GM21723 (cell line): Measurements from ENCODE around the gene WAS.
A peak's percentile ranks its signal among the peaks of the same experiment; 100 is the strongest.
"Not testable (repeated sequence)": the region's sequence is repeated elsewhere in the genome, so short reads cannot be mapped to it uniquely, and the experiment has no call there.

Source experiments
- ATAC-seq: cut with Tn5 transposase; IDR thresholded peaks from one replicate; pipeline ENCODE4 v1.9.1; 2021; ENCODE audit warnings: mild to moderate bottlenecking, moderate library complexity; ENCODE audit not compliant: unreplicated experiment

WAS gene

DNA sequence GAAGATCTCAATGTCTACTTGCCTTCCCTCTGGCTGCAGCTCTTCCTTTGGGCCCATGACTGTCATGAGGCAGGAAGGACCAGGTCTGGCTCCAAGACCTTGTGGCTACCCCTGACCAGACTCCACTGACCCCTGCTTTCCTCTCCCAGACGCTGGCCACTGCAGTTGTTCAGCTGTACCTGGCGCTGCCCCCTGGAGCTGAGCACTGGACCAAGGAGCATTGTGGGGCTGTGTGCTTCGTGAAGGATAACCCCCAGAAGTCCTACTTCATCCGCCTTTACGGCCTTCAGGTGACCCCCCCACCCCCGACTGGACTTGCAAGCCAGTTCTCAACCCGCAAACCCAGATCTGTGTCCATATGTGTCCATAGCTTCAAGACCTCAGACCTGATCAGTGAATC, 535 bp downstream of the WAS start:
- no peak for ATAC-seq

DNA sequence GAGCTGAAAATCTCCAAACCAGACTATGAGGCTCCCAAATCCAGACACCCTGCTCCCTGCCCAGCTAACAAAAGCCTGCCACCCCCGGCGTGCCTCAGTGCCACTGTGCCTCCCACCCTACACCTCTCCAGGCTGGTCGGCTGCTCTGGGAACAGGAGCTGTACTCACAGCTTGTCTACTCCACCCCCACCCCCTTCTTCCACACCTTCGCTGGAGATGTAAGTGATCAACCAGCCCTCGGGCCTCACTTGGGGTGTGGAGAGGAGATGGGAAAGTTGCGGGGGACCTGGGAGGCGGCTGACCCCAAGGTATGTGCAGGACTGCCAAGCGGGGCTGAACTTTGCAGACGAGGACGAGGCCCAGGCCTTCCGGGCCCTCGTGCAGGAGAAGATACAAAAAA, 1.8 kb downstream of the WAS start:
- ATAC-seq = no peak

DNA sequence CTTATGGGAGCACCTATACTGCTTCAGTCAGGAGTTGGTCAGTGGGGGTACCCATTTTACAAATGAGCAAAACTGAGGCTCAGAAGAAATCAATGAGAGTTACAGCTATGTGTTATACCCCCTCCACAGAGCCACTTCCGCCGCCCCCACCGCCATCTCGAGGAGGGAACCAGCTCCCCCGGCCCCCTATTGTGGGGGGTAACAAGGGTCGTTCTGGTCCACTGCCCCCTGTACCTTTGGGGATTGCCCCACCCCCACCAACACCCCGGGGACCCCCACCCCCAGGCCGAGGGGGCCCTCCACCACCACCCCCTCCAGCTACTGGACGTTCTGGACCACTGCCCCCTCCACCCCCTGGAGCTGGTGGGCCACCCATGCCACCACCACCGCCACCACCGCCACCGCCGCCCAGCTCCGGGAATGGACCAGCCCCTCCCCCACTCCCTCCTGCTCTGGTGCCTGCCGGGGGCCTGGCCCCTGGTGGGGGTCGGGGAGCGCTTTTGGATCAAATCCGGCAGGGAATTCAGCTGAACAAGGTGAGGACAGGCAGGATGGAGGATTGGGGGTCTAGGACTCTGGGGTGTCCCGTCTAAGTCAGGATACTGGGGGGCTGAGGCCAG, 5.0 kb downstream of the WAS start:
- ATAC-seq = no peak

DNA sequence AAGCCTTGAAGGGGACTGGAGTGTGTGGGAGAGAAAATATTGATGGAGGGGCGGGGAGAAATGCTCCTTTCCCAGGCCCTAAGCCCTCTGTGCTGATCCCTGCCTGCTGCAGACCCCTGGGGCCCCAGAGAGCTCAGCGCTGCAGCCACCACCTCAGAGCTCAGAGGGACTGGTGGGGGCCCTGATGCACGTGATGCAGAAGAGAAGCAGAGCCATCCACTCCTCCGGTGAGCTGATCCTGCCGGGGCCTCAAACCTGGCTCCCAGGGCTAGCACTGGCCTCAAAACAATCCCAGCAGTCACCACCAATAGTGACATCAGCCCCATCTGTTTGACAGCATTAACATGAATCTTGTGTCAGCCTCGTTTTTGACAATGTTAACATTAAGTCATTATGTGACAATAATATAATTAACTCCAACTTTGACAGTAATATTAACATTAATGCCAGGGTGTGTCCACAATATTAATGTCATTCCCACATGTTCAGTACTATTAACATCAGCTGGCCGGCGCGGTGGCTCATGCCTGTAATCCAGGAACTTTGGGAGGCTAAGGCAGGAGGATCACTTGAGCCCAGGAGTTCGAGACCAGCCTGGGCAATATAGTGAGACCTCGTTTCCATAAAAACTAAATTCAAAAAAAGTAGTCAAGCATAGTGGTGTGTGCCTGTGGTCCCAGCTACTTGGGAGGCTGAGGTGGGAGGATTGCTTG, 5.8 kb downstream of the WAS start:
- no peak for ATAC-seq

DNA sequence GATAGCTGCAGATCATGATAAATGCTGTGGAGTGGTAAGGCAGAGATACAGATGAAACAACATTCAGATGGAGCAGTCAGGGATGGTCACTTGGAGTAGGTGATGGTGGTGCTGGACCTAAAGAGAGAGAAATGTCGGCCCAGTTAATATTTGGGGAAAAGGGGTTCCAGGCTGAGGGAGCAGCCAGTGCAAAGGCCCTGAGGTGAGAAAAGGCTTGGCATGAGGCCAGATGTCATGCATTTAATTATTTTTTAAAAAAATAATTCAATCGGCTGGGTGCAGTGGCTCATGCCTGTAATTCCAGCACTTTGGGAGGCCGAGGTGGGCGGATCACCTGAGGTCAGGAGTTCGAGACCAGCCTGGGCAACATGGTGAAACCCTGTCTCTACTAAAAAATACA, 8.1 kb downstream of the WAS start:
- ATAC-seq = not testable (repeated sequence)

DNA sequence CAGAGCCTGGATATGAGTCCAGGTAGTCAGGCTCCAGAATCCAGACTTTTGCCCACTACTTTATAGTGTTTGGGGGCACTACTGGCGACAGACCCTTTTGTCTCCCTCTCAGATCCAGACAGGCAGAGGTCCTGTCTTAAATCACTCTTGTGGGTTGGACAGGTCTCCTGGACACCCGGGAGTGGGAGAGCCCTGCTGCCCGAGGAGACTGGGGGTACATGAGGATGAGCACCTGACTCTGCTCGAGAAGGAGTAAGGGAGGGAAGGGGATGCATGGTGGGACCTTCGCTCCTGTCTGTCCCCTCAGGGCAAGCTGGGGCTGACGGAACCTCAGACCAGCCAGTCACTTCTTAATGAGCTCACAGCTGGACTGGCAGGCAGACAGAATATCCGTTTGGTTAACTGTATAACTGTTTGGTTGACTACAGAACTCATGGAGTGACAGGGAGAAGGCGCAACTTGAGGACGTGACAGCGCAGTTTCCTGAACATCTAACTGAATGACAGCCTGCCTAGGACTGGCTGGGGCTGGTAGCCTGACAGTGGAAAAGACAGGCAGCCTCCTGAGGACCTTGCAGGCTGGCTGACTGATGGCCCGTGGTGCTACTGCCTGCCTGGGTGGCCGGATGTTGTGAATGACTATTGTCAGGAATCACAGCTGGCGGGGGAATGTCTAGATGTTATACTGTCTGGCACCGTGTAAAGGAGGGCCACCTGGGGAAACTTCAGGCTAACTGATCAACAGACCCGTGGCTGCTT, 11.4 kb downstream of the WAS start:
- ATAC-seq = no peak

DNA sequence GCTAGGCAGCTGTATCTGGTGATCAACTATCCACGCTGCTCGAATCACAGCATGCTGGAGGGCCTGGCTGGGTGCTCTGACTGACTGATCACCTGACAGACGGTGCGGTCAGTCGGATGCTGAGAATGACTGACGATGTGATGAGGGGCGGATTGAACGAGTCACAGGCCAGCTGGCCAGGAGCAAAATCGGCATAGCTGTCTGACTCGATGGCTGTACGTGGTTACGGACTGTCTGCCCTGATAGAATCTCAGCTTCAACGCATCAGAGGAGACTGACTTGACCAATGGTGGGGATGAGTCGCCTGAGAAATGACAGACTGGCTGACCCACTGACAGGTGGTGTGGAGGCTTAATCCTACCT, 11.9 kb downstream of the WAS start:
- no peak for ATAC-seq

DNA sequence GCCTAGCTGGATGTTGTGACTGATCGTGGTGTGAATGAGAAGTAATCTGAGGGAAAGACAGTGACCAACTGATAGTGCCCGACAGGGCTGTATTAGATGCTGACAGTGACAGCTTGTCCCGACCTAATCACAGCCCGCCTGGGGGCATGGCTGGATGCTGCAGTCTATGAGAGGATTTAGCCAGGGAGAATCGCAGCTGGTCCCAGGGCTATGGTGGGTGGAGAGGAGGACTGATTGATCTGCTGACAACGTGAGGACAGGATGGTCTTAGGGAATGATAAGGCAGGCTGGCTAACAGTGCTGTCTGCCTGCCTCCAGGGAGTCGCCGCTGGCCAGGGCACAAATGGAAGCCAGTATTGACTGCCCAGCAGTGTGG, 12.3 kb downstream of the WAS start:
- ATAC-seq = no peak

DNA sequence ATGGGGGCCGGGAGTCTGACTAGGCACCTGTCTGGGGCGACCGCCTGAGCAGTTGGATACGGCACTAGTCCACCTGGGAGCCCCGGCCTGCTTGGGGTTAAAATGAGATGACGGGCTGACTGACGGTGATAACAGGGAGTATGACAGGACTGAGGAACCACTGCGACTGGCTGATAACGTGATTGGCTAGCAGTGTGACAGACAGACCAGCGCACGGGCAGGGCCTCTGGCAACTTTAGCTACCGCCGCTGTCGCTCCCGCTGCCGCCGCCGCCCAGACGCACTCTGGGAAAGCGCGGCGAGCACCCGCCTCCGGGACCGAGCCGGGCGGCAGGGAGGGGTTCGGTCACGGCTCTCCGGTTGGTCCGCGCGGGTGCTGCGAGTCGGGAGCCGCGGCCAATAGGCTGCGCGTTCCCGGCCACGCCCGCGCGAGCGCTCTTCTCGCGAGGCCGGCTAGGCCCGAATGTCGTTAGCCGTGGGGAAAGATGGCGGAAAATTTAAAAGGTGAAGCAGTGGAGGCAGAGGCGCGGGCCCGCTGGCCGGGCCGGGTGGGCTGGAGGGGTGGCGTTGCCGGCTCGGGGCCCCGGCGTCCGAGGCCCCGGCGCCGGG, 12.8 kb downstream of the WAS start, which contains the start of gene SUV39H1:
Gene SUV39H1 (plus strand): TSS at position 434 of the 608 bp plus-strand sequence. CDS start 51 bp downstream, at position 485.
- ATAC-seq = peak; percentile 92

DNA sequence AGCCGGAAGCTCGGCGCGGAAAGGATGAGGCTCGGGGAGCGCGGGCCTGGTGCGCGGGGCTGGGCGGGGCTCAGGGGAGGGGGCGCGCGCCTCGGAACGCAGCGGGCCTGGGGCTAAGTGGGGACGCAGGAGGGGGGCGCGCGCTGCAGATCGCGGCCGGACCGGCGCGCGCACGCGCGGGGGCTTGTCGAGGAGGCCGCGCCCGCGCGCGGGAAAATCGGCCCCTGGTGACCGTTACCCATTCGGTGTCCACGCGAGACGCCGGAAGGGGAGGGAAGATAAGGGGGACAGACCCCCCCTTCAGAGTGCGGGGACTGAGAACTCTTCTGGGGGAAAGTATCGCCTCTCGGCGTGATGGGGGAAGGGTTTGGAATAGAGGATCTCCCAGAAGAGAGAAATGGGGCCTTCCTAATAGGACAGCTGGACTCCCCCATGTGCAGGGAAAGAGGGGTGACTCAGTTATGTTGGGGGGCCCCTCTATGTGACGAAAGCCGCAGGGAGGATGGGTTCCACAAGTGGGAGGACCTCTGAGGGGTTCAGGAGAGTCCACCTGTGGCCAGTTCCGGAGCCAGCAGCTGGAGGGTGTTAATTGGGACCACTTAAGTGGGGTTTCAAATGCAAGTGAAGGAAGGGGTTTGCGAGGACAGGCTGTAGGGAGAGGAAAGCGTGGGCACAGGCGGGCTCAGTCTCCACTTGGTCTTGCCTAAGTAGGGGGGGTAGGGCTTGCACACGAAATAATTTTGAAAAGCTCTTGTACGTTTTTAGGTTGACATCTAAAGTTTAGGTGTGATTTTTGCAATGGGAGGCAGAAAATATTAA, 13.5 kb downstream of the WAS start:
- peak; percentile 23 for ATAC-seq

DNA sequence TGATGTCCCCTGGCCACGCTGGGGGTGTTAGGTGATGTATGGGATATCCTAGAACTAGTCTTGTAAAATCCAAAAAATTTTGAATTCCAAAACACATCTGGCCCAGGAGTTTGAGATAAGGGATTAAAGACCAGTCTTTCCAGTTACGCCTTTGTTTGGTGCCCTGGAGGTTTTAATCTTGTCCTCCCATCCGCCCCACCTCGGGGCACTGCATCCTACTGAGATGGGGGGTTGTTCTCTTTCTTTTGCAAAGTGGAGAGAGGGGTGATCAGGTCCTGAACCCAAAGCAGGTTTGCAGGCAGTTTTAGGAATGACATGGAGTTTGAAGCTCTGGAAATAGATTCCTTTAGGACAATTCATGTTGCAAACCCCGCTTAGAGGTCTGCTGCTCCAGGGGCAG, 14.7 kb downstream of the WAS start:
- no peak for ATAC-seq

DNA sequence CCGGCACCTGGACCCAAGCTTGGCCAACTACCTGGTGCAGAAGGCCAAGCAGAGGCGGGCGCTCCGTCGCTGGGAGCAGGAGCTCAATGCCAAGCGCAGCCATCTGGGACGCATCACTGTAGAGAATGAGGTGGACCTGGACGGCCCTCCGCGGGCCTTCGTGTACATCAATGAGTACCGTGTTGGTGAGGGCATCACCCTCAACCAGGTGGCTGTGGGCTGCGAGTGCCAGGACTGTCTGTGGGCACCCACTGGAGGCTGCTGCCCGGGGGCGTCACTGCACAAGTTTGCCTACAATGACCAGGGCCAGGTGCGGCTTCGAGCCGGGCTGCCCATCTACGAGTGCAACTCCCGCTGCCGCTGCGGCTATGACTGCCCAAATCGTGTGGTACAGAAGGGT, 16.6 kb downstream of the WAS start:
- ATAC-seq = no peak

DNA sequence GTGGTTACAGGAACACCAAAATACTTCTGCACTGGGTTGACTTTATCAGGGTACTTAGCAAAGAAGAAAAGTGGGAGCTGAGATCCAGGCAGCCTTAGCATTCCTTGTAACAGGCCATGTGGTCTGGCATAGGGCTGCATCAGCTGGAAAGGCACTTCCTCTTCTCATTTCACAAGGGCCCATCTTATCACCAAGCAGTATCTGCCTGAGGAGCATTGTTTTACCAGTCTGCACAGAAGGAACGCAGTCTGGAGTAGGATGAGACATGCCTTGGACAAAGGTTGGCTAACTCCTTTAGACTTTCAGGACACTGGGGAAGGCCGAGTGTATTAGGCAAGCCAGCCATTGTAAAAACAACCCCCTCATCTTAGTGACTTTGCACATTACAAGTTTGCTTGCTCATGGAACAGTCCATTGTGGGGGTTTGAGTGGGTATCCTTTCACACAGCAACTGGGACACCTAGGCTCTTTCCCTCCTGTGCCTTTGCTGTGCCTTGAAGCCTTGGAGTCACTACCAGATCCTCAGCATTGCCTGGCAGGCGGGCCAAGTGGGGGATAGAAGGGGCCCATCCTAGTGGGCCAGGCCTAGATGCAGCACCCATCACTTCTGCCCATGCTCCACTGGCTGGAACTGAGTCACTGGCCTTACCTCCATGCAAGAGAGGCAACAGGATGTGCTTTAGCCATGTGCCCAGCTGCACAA, 17.5 kb downstream of the WAS start:
- ATAC-seq = no peak

DNA sequence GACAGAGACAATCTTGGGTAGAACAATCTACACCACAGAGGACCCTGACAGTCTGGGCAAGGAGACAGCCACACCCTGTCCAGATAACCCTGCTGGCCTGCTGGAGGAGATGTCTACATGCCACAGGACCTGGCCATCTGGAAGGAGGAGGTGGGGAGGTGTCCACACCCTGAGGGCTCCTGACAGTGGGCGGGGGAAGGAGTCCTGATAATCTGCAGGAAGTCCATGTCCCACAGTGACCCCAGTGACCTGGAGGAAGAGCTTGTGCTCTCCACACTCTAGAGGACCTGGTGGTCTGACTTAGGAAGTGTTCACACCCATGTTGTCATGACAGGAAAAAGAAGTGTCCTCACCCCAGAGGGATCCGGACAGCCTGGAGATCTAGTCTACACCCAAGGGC, 18.4 kb downstream of the WAS start:
- ATAC-seq = no peak

DNA sequence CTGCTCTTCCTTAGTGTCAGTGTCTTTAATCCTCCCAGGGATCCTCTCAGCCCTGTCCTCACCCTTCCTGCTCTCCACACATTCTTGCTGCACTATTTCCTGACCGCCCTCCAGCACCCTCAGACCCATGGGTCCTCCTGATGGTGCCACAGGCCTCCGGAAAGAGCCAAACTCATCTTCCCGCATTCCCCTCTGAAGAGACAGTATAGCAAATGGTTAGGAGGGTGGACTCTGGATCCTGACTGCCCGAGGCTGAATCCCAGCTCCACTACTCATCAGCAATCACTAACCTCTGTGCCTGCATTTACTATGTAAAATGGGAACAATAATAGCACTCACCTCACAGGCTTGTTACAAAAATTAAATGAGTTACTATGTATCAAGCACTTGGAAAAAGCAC, 19.1 kb downstream of the WAS start:
- ATAC-seq = no peak

DNA sequence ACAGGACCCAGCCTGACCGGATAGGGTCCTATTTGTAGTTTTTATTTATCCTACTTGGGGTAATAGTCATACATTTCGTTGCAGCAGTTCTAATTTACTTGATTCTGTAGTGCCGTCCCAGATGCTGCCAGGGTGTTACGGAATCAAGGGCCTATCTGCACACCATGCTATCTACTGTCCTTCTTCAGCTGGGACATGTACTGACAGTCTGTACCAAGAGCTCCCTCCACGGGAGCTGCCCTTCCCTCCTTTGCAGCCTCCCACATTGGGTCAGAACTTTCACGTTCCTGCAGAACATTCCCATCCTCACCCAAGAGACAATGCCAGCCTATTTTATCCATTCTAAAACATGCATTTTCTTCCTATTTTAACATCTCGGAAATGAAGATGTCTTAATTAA, 19.6 kb downstream of the WAS start:
- no peak for ATAC-seq

DNA sequence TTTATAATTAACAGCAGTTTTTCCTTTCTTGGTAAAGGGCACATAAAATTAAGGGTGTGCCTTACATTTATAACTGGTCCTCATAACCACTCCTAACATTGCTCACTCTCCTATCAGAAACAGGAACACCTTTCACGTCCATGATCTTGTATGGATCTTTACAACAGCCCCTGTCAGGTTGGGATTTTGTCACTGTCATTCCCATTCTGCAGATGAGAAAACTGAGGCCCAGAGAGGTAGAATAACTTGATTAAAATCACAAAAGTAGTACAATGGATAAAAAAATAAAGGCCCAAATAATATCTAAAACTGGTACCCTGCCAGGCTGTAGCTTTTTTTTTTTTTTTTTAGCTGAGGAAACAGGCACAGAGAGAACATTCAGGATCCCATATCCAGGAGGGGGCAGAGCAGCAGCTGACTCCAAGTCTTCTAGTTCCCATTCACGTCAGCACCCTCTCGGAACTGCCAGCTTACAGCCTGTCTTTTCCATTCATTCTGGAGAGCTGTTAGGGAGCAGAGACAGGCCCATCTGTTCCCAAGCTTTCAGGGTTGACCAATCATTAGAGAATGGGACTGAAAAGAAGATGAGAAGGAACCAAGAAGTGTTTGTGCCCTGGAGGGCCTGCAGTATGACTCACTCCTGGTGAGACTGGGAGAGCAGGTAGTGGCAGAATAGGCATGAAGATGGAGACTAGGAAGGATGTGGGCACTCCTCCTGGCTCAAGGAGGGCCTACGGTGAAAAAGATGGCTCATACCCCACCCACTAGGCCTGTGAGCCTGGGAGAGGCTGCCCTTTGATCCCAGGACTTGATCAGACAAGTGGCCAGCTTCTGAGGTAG, 20.3 kb downstream of the WAS start:
- ATAC-seq = no peak

DNA sequence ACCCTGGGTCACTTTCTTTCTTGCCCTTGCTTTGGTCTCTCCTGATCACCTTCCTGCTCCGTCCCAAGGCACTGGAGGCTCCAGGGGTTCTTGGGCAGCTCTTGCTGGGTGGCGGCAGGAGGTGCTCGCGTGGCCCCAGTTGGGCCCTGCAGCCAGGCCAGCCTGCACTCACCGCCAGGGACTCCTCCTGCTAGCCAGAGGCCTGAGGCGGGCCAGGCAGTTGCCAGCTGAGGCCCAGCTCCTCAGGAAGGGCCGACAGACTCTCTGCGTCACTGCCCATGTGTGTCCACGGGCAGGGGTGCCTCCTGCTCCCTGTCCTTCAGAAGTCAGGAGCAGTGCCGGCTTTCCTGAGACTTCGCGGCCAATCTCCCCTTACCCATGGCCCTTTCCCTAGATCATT, 22.3 kb downstream of the WAS start:
- ATAC-seq = no peak

DNA sequence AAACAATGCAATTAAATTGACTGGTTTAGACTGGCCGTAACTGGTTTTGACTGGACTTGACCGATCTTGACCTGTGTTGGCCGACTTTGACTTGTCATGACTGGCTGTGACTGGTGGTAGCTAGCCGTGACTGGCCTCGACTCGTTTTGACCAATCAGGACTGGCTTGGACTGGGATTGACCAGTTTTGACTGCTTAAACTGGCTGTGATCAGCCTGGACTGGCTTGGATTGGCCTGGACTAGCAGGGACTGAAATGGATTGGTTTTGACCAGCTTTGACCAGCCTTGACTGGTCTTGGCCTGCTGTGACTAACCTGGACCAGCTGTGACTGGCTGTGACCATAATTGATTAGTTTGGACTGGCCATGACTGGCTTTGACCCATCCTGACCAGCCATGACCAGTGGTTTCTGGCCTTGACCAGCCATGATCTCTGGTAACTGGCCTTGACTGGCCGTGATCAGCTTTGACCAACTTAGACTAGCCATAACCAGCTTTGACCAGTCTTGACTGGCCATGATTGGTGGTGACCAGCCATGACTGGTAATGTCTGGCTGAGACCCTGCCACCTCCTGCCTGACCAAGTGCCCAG, 26.0 kb downstream of the WAS start:
- no peak for ATAC-seq
